WTC11 (cell line): ENCODE measurements around the gene RARS2.

Source experiments
- ATF1 ChIP-seq: sonication (generic); formaldehyde crosslinking; IDR thresholded peaks from 2 replicates; pipeline ENCODE4 v1.8.1; 2023; ENCODE audit warnings: mild to moderate bottlenecking, moderate library complexity, missing genetic modification reagents
- ETV6 ChIP-seq: sonication (generic); formaldehyde crosslinking; IDR thresholded peaks from 2 replicates; pipeline ENCODE4 v1.8.1; 2022; ENCODE audit warnings: mild to moderate bottlenecking, missing genetic modification reagents
- FOXK1 ChIP-seq: sonication (generic); formaldehyde crosslinking; IDR thresholded peaks from 2 replicates; pipeline ENCODE4 v1.8.0; 2022; ENCODE audit warnings: mild to moderate bottlenecking, moderate library complexity, missing genetic modification reagents
- TP53 ChIP-seq: sonication (generic); formaldehyde crosslinking; IDR thresholded peaks from 2 replicates; pipeline ENCODE4 v1.8.1; 2023; ENCODE audit warnings: mild to moderate bottlenecking, missing genetic modification reagents
- ZNF138 ChIP-seq: sonication (generic); formaldehyde crosslinking; conservative IDR thresholded peaks from 2 replicates; pipeline ENCODE4 v1.8.1; 2022; ENCODE audit warnings: mild to moderate bottlenecking, moderate library complexity, missing genetic modification reagents
- TF ChIP-seq, protein P1 (sequence below): fragments of 200-600 bp; IDR thresholded peaks from 2 replicates; pipeline ENCODE4 v1.8.0; 2022; ENCODE audit warnings: antibody characterized with exemption
- TF ChIP-seq, protein P2 (sequence below): fragments of 250-450 bp; sonication (Bioruptor Pico); conservative IDR thresholded peaks from 2 replicates; pipeline ENCODE4 v1.9.0; 2021; ENCODE audit warnings: mild to moderate bottlenecking
- TF ChIP-seq, protein P3 (sequence below): sonication (generic); formaldehyde crosslinking; conservative IDR thresholded peaks from 2 replicates; pipeline ENCODE4 v1.8.1; 2022; ENCODE audit warnings: mild to moderate bottlenecking, missing genetic modification reagents
- TF ChIP-seq, protein P4 (sequence below): sonication (generic); formaldehyde crosslinking; IDR thresholded peaks from 2 replicates; pipeline ENCODE4 v1.8.1; 2023; ENCODE audit warnings: mild to moderate bottlenecking, missing genetic modification reagents, moderate library complexity

DNA sequence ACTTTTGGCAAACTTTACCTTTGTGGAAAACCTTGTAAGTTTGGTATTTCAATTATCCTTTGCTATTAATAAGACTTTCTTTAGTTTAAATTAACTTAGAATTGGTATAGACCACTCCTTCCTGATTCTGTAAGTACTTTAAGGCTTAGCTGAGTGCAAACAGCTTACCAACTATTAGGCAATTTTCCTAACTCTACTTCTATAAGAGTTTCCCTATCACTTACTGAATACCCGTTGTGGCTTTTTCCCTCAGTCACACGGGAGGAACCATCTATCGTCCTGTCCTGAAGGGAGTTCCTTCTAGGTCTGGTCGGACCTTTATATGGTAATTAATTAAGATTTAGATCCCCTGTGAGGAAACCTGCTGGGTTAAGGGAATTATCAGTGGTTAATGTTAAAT, 107.4 kb downstream of the RARS2 start:
- TF ChIP-seq, protein P1, sequence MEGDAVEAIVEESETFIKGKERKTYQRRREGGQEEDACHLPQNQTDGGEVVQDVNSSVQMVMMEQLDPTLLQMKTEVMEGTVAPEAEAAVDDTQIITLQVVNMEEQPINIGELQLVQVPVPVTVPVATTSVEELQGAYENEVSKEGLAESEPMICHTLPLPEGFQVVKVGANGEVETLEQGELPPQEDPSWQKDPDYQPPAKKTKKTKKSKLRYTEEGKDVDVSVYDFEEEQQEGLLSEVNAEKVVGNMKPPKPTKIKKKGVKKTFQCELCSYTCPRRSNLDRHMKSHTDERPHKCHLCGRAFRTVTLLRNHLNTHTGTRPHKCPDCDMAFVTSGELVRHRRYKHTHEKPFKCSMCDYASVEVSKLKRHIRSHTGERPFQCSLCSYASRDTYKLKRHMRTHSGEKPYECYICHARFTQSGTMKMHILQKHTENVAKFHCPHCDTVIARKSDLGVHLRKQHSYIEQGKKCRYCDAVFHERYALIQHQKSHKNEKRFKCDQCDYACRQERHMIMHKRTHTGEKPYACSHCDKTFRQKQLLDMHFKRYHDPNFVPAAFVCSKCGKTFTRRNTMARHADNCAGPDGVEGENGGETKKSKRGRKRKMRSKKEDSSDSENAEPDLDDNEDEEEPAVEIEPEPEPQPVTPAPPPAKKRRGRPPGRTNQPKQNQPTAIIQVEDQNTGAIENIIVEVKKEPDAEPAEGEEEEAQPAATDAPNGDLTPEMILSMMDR = no peak
- TF ChIP-seq ETV6 (no peak), FOXK1 (CRISPR knock-in tag) (no peak), TP53 (CRISPR knock-in tag) (no peak), ATF1 (CRISPR knock-in tag) (no peak), ZNF138 (CRISPR knock-in tag) (no peak)
- TF ChIP-seq, protein P2, sequence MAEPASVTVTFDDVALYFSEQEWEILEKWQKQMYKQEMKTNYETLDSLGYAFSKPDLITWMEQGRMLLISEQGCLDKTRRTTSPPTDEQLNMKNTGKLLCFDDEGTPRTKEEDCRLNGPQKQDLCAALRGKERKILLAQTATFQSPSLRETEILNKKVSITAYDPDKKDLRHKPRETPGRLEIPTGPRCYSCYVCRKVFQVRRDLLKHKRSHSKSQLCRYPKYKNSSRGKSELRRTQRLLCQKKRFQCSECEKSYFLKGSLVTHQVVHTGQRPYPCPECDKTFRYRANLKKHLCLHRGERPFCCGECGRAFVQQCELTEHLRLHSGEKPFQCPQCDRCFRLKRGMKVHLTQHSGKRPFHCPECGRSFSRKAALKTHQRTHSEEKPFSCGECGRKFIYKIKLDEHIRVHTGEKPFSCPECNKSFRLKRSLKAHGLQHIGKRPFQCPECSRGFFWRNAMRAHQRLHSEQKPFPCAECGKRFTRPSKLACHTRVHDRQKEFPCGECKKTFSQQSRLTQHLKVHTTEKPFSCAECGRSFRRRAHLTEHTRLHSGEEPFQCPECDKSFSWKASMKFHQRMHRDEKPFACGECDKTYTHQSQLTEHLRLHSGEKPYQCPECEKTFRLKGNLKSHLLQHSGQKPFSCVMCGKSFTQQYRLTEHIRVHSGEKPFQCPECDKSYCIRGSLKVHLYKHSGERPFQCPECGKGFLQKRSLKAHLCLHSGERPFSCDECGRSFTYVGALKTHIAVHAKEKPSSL (CRISPR knock-in tag) = no peak
- TF ChIP-seq, protein P3, sequence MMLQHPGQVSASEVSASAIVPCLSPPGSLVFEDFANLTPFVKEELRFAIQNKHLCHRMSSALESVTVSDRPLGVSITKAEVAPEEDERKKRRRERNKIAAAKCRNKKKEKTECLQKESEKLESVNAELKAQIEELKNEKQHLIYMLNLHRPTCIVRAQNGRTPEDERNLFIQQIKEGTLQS (CRISPR knock-in tag) = no peak
- TF ChIP-seq, protein P4, sequence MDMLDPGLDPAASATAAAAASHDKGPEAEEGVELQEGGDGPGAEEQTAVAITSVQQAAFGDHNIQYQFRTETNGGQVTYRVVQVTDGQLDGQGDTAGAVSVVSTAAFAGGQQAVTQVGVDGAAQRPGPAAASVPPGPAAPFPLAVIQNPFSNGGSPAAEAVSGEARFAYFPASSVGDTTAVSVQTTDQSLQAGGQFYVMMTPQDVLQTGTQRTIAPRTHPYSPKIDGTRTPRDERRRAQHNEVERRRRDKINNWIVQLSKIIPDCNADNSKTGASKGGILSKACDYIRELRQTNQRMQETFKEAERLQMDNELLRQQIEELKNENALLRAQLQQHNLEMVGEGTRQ (CRISPR knock-in tag) = no peak
